ENCODE data around the gene OSBP2. TPM values are rescaled to one million over a fixed set of nuclear protein-coding genes. Genes with fewer than 3 reads are reported as not detected.
"Not testable (repeated sequence)": the region's sequence is repeated elsewhere in the genome, so short reads cannot be mapped to it uniquely, and the experiment has no call there.

The OSBP2 gene
- total RNA-seq, 4 donors from 2014 or later: 1.9 to 3.9 (median 3.0) TPM

- intact Hi-C loops (cut with DNase I): no loop called here
These were observed 81.8 kb downstream of the OSBP2 start for GRCh38 chr22:30776476-30776875.

GRCh38 chr22:30777146-30777545 is 82.5 kb downstream of the OSBP2 start:
- H3K4me1 ChIP-seq; intact Hi-C loops (cut with DNase I): not testable (repeated sequence)

More at GRCh38 chr22:30776476-30776875, 81.8 kb downstream of the OSBP2 start:
- Histone ChIP-seq H3K4me3 (no peak overlapping the region), H3K27ac (no peak overlapping the region), H3K4me1 (no peaks in the 10 kb centered on the region), H3K27me3 (no peaks in the 10 kb centered on the region), H3K36me3 (no peaks in the 10 kb centered on the region), H3K9me3 (no peaks in the 10 kb centered on the region)
- no peak for DNase-seq
- TF ChIP-seq POLR2A (IDR thresholded peaks at IDR 0.05) (no peak), CTCF (IDR thresholded peaks at IDR 0.05) (no peak)
- WGBS, 2 donors: 68 to 69% methylated on average over 3 of the region's 3 CpGs

GRCh38 chr22:30777587-30777986 is 82.9 kb downstream of the OSBP2 start:
- Histone ChIP-seq H3K27ac (no peak overlapping the region), H3K9me3 (no peaks in the 10 kb centered on the region), H3K4me1 (no peaks in the 10 kb centered on the region), H3K4me3 (no peak overlapping the region), H3K27me3 (no peaks in the 10 kb centered on the region), H3K36me3 (no peaks in the 10 kb centered on the region)
- 57 to 85% methylated on average over 2 to 3 of the region's 3 CpGs for WGBS, 2 donors
- intact Hi-C loops (cut with DNase I): no loop called here
- TF ChIP-seq CTCF (IDR thresholded peaks at IDR 0.05) (no peak), POLR2A (IDR thresholded peaks at IDR 0.05) (no peak)
- DNase-seq: no peak

More at GRCh38 chr22:30777146-30777545, 82.5 kb downstream of the OSBP2 start:
- DNase-seq, H3K36me3 ChIP-seq, H3K9me3 ChIP-seq, H3K4me3 ChIP-seq, H3K27me3 ChIP-seq, H3K27ac ChIP-seq: not testable (repeated sequence)
- 62 to 64% methylated on average over 6 of the region's 6 CpGs for WGBS, 2 donors

GRCh38 chr22:30778261-30778660 is 83.6 kb downstream of the OSBP2 start:
- DNase-seq: no peak
- TF ChIP-seq CTCF (IDR thresholded peaks at IDR 0.05) (no peak), POLR2A (IDR thresholded peaks at IDR 0.05) (no peak)
- Histone ChIP-seq H3K27ac (no peak overlapping the region), H3K4me1 (no peaks in the 10 kb centered on the region), H3K36me3 (no peaks in the 10 kb centered on the region), H3K4me3 (no peak overlapping the region), H3K9me3 (no peaks in the 10 kb centered on the region), H3K27me3 (no peaks in the 10 kb centered on the region)
- intact Hi-C loops (cut with DNase I): no loop called here
- 80 to 100% methylated on average over 1 to 5 of the region's 5 CpGs for WGBS, 2 donors

- Histone ChIP-seq H3K4me1 (no peaks in the 10 kb centered on the region), H3K36me3 (no peaks in the 10 kb centered on the region), H3K27ac (no peak overlapping the region), H3K9me3 (no peaks in the 10 kb centered on the region), H3K27me3 (no peaks in the 10 kb centered on the region), H3K4me3 (no peak overlapping the region)
- WGBS, 2 donors: 59 to 72% methylated on average over 12 of the region's 12 CpGs
- DNase-seq: no peak
- intact Hi-C loops (cut with DNase I): no loop called here
- TF ChIP-seq CTCF (IDR thresholded peaks at IDR 0.05): no peak
- TF ChIP-seq POLR2A (IDR thresholded peaks at IDR 0.05): no peak
These were observed 85.4 kb downstream of the OSBP2 start for GRCh38 chr22:30780026-30780425.

- no peak for DNase-seq
- Histone ChIP-seq H3K27me3 (no peaks in the 10 kb centered on the region), H3K27ac (no peak overlapping the region), H3K4me3 (no peak overlapping the region), H3K9me3 (no peaks in the 10 kb centered on the region), H3K36me3 (no peaks in the 10 kb centered on the region), H3K4me1 (no peaks in the 10 kb centered on the region)
- intact Hi-C loops (cut with DNase I): no loop called here
- TF ChIP-seq POLR2A (IDR thresholded peaks at IDR 0.05) (no peak), CTCF (IDR thresholded peaks at IDR 0.05) (no peak)
- 82 to 96% methylated on average over 4 to 6 of the region's 6 CpGs for WGBS, 2 donors
These were observed 86.7 kb downstream of the OSBP2 start for GRCh38 chr22:30781271-30781875.
